OCI-LY7 (cell line): ENCODE measurements around the gene SARDH. TPM values are rescaled to one million over a fixed set of nuclear protein-coding genes. Genes with fewer than 3 reads are reported as not detected.

Experiments used
- BruUV-seq: library from RNA; stranded (reverse); fragments of 400-500 nt; replicated peaks from 2 replicates; lab custom pipeline; 2021; lab: Mats Ljungman, UMichigan
- CTCF ChIA-PET: fragments of 300-600 bp; sonication (Branson Sonifier 250); formaldehyde crosslinking; loops from one replicate; lab custom pipeline; 2022; ENCODE audit warnings: antibody characterized with exemption; ENCODE audit not compliant: unreplicated experiment; lab: Charles Lee
- POLR2A ChIA-PET: fragments of 300-600 bp; sonication (Branson Sonifier 250); formaldehyde crosslinking; loops from one replicate; lab custom pipeline; 2022; ENCODE audit warnings: antibody characterized with exemption; lab: Charles Lee
- DNase-seq: peaks from one replicate; pipeline ENCODE4 v3.0.0-alpha.2; 2015; ENCODE audit warnings: low spot score
- H2AFZ ChIP-seq: fragments of 200-600 bp; sonication (generic), shearing (Covaris generic); 2 replicates; pipeline ENCODE4 v1.6.1; 2014; ENCODE audit warnings: mild to moderate bottlenecking, antibody characterized with exemption, low read length, moderate library complexity
- H3K27ac ChIP-seq: fragments of 200-600 bp; sonication (generic); 2 replicates; pipeline ENCODE4 v1.5.1; 2014; ENCODE audit warnings: mixed run types, low read depth, mild to moderate bottlenecking, moderate library complexity, low read length, inconsistent platforms; ENCODE audit not compliant: poor library complexity, severe bottlenecking
- H3K36me3 ChIP-seq: fragments of 200-600 bp; sonication (generic); 2 replicates; pipeline ENCODE4 v1.6.1; 2014; ENCODE audit warnings: mild to moderate bottlenecking, antibody characterized with exemption, low read length, moderate library complexity, mixed read lengths; ENCODE audit not compliant: insufficient read depth
- H3K4me1 ChIP-seq: fragments of 200-600 bp; sonication (generic); 2 replicates; pipeline ENCODE4 v1.5.1; 2014; ENCODE audit warnings: mild to moderate bottlenecking, low read length; ENCODE audit not compliant: insufficient read depth, poor library complexity, severe bottlenecking
- H3K4me2 ChIP-seq: fragments of 200-600 bp; sonication (generic); 2 replicates; pipeline ENCODE4 v1.6.1; 2014; ENCODE audit warnings: mild to moderate bottlenecking, low read length
- H3K4me3 ChIP-seq: fragments of 200-600 bp; sonication (generic); 2 replicates; pipeline ENCODE4 v1.5.1; 2014; ENCODE audit warnings: mild to moderate bottlenecking, low read depth, low read length; ENCODE audit not compliant: poor library complexity, severe bottlenecking
- H3K79me2 ChIP-seq: fragments of 200-600 bp; sonication (generic); 2 replicates; pipeline ENCODE4 v1.6.1; 2016; ENCODE audit warnings: low read depth, mild to moderate bottlenecking, low read length, moderate library complexity, mixed read lengths; ENCODE audit not compliant: insufficient read depth
- H3K9me2 ChIP-seq: fragments of 200-600 bp; sonication (generic); 2 replicates; pipeline ENCODE4 v1.6.1; 2016; ENCODE audit warnings: mild to moderate bottlenecking, low read length, mixed read lengths; ENCODE audit not compliant: insufficient read depth
- H3K9me3 ChIP-seq: fragments of 200-600 bp; sonication (generic); 2 replicates; pipeline ENCODE4 v1.6.1; 2014; ENCODE audit warnings: mild to moderate bottlenecking, mixed run types, low read length, mixed read lengths
- H4K20me1 ChIP-seq: fragments of 200-600 bp; sonication (generic); 2 replicates; pipeline ENCODE4 v1.6.1; 2014; ENCODE audit warnings: mild to moderate bottlenecking, antibody characterized with exemption, low read length, moderate library complexity, mixed read lengths; ENCODE audit not compliant: insufficient read depth
- EZH2phosphoT487 ChIP-seq: fragments of 200-600 bp; sonication (generic); IDR thresholded peaks from 2 replicates; pipeline ENCODE4 v1.6.1; 2018; ENCODE audit warnings: low read depth, borderline replicate concordance, mild to moderate bottlenecking, mixed run types, antibody characterized with exemption, low read length, moderate library complexity, mixed read lengths
- intact Hi-C: fragments of 100-400 bp; cut with micrococcal nuclease; formaldehyde crosslinking; loops from one replicate; pipeline ENCODE4 v1.10.0; 2022; ENCODE audit not compliant: unreplicated experiment
- total RNA-seq, 2 experiments: library from RNA; depleted of rRNA in 1 of 2; stranded (reverse); fragments of >200 nt in 1 of 2; shearing (Covaris generic) in 1 of 2; gene quantifications; 2 replicates each; pipeline ENCODE4 v1.2.3, GENCODE V29; 2014 to 2022
- TF ChIP-seq, protein P1 (sequence below): fragments of 200-600 bp; sonication (generic); conservative IDR thresholded peaks from 2 replicates; pipeline ENCODE4 v1.5.1; 2014; ENCODE audit warnings: mild to moderate bottlenecking, antibody characterized with exemption, low read length, moderate library complexity, mixed read lengths

Gene SARDH
- total RNA-seq, 2 experiments from 2014 or later, result 42.8 to 60.8 TPM

DNA sequence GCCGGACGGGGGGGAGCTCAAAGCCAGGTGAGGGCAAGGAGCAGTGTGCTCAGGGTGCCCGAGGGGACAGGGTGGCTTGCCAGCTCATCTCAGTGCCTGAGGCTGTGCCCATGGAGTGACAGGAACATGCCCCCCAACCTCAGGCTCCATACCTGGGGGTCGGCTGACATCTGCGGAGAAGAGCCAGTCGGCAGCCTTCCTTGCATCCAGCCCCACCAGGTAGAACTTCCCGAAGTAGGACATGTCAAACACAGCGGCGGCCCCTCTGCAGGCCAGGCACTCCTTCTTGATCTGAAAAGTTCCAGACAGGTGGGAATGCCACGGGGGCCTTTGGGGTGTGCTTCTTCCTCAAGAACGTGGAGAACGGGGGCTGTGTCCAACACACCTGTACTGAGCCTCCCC is 42.1 kb downstream of the SARDH start:
- 0 out of 2 replicates have a peak overlapping the region, but pooled peaks have one; percentile 26 for H3K4me2 ChIP-seq
- no peaks in the 10 kb centered on the region for H4K20me1 ChIP-seq
- BruUV-seq, result no TSS peak
- peaks cover 44% of the 10 kb centered on the region; the same call in 1 of the 2 replicates for H3K79me2 ChIP-seq
- H3K27ac ChIP-seq, result no peak overlapping the region
- CTCF ChIA-PET, result interaction anchor here (0.6 kb wide), 1 partner anchor 16 kb away, joined by 3 read pairs; no protein-coding TSS in a partner anchor
- H3K4me3 ChIP-seq, result no peak overlapping the region
- peaks cover 44% of the 10 kb centered on the region for H3K4me1 ChIP-seq
- H3K9me3 ChIP-seq, result peaks cover 4% of the 10 kb centered on the region; the same call in 1 of the 2 replicates
- no peak for DNase-seq
- TF ChIP-seq EZH2phosphoT487, result no peak
- TF ChIP-seq, protein P1, sequence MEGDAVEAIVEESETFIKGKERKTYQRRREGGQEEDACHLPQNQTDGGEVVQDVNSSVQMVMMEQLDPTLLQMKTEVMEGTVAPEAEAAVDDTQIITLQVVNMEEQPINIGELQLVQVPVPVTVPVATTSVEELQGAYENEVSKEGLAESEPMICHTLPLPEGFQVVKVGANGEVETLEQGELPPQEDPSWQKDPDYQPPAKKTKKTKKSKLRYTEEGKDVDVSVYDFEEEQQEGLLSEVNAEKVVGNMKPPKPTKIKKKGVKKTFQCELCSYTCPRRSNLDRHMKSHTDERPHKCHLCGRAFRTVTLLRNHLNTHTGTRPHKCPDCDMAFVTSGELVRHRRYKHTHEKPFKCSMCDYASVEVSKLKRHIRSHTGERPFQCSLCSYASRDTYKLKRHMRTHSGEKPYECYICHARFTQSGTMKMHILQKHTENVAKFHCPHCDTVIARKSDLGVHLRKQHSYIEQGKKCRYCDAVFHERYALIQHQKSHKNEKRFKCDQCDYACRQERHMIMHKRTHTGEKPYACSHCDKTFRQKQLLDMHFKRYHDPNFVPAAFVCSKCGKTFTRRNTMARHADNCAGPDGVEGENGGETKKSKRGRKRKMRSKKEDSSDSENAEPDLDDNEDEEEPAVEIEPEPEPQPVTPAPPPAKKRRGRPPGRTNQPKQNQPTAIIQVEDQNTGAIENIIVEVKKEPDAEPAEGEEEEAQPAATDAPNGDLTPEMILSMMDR, result no peak
- intact Hi-C loops, result no loop called here
- POLR2A ChIA-PET, result no interaction called here
- no peak overlapping the region for H2AFZ ChIP-seq
- H3K36me3 ChIP-seq, result peaks cover 76% of the 10 kb centered on the region
- H3K9me2 ChIP-seq, result no peaks in the 10 kb centered on the region

DNA sequence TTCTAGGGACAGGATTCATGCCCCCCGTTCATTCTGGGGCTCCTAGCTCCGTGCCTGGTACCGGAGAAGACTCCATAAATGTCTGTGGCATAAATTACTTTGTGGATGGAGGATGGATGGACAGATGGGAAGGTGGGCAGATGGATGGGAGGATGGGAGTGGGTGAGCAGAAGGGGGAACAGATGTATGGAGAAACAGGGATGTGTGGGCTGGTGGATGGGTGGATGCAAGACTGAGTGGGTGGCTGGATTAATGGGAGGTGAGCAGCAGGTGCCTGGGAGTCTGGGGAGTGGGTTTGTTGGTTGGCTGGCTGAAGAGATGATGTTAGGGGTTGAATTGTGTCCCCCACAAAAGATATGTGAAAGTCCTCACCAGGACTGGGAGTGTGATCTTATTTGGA is 43.5 kb downstream of the SARDH start:
- Histone ChIP-seq H3K4me1 (peaks cover 35% of the 10 kb centered on the region), H3K36me3 (peaks cover 79% of the 10 kb centered on the region), H3K79me2 (peaks cover 30% of the 10 kb centered on the region; the same call in 1 of the 2 replicates), H3K4me3 (no peak overlapping the region), H3K4me2 (no peak overlapping the region), H3K9me3 (peaks cover 3% of the 10 kb centered on the region; the same call in 1 of the 2 replicates), H2AFZ (no peak overlapping the region), H4K20me1 (no peaks in the 10 kb centered on the region), H3K9me2 (no peaks in the 10 kb centered on the region), H3K27ac (no peak overlapping the region)
- ChIA-PET POLR2A (no interaction called here), CTCF (no interaction called here)
- no TSS peak for BruUV-seq
- no peak for DNase-seq
- TF ChIP-seq EZH2phosphoT487, result no peak
- TF ChIP-seq, protein P1, result no peak
- intact Hi-C loops, result no loop called here

DNA sequence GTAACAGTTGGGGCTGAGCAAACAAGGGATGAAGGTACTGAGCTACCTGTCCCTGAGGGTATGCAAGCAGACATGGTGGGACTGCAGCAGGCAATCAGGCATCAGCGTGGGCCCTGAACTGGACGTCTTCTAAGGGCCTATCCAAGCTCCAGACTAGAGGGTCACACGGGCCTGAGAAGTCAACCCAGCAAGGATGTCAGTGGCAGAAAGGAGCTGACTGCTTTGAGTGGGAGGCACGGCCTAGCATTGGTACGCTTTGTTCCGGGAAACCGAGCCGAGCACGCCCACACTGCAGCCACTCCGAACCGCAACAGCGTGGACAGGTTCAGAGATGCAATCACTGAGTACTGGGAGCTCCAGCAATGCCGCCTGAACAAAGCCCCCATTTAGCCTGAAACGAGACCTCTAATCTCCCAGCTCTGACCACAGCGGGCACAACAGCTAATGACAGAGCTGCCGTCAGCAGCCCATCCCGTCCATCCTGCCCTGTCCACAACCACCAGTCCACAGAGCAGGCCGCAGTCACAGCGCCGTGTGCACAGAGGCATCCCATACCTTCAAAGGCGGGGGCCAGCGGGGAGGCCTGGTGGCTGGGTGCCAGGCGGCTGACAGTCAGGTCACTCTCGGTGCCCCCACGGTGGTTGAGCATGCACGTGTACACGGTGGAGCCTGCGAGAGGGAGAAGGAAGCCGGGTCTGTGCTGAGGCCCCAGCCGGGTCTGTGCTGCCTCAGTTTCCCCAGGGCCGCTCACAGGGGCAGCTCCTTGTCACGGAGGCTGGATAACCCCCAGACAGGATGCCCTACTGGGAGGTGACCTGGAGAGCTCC is 44.2 kb downstream of the SARDH start:
- BruUV-seq, result no TSS peak
- POLR2A ChIA-PET, result interaction anchor here (0.6 kb wide), 1 partner anchor 731 kb away, joined by 4 read pairs; no protein-coding TSS in a partner anchor
- TF ChIP-seq, protein P1, result no peak
- no peak for TF ChIP-seq EZH2phosphoT487
- Histone ChIP-seq H3K27ac (no peak overlapping the region), H3K9me3 (no peaks in the 10 kb centered on the region), H4K20me1 (no peaks in the 10 kb centered on the region), H3K4me2 (no peak overlapping the region), H3K4me1 (peaks cover 33% of the 10 kb centered on the region), H3K36me3 (peaks cover 80% of the 10 kb centered on the region), H3K79me2 (peaks cover 25% of the 10 kb centered on the region; the same call in 1 of the 2 replicates), H3K9me2 (no peaks in the 10 kb centered on the region), H3K4me3 (no peak overlapping the region), H2AFZ (no peak overlapping the region)
- no peak for DNase-seq
- intact Hi-C loops, result no loop called here
- CTCF ChIA-PET, result no interaction called here
